ENCODE measurements around the gene PI4KA.

GRCh38 chr22:20762233-20762796 lies 96.3 kb downstream of the PI4KA start:
- TF ChIP-seq POLR2A (IDR thresholded peaks at IDR 0.05; ENCODE audit: low read length): no peak
- no peak for TF ChIP-seq GATA1 (IDR thresholded peaks at IDR 0.05; ENCODE audit: low read depth, low read length)
